Pons (tissue), 1 donor: ENCODE results near the gene XRCC3.
A peak's percentile ranks its signal among the peaks of the same experiment; 100 is the strongest.

Experiments
- DNase-seq: peaks from one replicate; pipeline ENCODE4 v3.0.0-alpha.2; 2016; ENCODE audit warnings: low spot score

XRCC3 gene

DNA sequence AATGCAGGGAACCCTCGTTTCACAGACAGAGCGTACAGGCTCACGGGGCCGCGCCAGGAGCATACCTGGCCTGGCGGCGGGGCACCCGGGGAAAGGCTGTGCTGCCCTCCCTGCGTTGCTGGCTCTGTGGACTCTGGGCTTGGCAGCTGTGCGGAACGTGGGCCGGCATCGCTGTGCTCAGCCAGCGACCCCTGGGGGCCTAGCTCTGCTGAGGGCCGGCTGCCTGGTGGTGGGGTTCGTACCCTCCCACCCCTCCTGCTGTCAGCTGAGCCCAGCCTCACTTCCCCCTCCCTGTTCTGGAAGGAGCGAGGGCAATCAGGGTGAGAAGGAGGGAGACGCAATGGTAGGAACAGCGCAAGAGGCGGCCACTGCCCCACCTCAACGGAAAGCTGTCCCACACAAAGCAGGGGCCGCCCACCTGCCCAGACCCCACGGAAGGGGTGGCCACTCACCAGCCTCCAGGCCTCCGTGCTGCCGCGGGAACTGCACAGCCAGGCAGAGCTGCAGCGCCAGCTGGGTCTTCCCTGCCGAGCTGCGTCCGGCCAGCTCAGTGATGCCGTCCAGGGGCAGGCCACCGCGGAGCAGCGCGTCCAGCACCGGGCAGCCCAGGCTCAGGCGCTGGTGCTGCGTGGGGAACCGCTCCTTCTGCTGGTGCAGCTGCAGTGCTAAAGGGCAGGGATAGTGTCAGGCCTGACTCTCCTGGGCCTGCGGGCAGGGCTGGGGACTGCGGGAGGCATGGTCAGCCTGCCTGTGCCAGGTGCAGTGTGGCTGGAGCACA is 8.5 kb downstream of the XRCC3 start:
- DNase-seq: no peak

DNA sequence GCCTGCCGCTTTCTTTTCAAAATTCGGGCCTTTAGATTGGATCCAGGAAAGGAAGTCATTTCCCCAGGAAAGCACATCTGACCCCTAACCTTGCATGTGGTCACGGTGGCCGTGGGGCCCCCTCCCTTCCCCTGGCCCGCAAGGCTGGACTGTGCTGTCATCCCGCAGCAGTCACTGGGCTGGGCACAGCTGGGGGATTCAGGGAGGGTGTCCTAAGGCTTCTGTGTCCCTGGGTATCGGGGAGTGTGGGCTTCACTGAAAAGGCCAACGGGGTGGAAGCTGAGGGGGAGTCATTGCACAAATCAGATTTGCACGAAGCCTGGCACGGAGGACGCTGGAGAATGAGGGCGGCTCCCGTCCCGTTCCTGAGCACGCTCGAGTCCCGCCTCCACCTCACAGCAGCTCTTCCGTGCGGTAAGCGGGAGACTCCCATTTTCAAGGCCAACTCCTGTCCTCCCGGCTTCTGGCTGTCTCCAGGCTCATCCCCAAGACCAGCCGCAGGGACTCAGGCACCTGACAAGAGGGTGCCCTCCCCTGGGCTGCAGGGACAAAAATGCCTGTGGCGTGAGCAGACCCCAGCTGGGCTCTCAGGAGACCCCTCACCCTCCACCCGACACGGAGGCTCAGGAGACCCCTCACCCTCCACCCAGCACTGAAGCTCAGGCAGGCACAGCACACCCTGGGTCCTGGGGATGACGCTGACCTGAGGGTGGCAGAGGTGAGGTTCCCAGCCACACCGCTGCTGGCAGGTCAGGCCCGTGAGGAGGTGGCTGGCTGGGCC is 9.6 kb downstream of the XRCC3 start:
- no peak for DNase-seq

DNA sequence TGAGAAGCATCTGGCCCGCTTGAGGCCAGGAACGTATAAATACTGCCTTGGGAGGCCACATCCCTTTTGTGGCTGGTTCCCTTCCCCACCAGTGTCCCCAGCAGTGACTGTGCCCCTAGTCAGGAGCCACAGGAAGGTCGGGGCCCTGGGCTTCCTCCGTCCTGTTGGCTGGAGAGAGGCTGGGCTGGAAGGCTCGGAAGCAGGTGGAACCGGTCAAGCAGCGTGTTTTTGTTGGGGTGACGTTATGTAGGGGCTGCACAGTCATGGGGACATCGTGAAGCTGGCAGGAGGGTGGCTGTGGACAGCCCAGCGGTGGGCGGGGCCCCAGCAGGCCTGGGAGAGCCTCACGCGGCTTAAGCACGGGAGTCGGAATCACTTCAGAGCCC is 10.1 kb downstream of the XRCC3 start:
- no peak for DNase-seq

DNA sequence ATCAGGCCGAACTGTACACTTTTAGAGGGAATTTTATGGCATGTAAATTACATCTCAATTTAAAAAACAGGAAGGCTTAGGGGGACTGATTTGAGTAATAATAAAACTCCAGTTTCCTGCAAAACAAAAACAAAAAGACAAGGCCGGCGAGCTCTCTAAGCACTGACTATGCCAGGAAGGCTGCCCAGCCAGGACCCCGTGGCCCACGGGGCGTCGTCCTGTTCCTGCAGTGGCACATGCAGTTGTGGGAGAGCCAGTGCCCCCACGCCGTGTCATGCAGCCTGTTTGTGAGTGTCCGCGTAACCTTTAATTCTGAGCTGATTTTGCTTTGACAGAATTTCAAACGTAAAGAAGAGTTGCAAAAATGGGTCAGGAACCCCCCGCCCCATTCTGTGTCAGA is 10.5 kb downstream of the XRCC3 start:
- no peak for DNase-seq

DNA sequence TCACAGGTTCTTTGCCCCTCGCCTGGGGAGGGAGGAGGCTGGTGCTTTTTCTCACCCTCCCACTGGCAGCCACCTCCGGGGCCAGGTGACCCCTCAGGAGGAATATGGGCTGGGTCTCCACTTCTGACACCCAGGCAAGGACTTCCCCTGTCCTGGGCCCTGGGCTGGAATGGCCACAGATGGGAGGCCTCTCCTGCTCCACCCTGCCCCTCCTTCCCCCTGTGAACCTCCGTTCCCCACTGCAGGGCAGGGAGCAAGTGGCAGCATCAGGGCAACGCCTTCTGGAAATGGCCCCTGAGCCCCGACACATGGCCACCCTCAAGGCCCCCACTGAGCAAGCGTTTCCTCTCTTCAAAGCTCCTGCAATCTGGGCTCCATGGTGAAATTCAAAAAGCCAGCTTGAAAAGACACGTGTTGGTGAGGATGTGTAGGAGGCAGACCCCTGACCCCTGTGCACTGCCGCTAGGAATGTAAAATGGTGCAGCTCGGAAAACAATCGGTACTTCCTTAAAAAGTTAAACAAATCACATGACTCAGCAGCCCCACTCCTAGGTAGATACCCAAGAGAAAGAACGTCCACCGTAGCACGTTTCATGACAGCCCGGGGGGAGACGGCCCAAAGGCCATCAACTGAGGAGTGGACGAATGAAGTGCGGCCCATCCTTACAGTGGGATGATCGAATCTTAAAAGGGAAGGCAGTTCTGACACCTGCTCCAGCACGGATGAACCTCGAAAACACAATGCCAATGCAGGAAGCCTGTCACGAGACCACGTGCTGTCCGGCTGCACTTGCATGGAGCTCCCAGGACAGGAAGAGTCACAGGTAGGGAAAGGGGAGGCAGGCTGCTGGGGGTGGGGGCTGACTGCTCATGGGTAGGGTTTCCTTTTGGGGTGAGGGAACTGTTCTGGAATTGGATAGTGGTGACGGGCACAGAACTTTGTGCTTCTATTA is 11.5 kb downstream of the XRCC3 start:
- no peak for DNase-seq

DNA sequence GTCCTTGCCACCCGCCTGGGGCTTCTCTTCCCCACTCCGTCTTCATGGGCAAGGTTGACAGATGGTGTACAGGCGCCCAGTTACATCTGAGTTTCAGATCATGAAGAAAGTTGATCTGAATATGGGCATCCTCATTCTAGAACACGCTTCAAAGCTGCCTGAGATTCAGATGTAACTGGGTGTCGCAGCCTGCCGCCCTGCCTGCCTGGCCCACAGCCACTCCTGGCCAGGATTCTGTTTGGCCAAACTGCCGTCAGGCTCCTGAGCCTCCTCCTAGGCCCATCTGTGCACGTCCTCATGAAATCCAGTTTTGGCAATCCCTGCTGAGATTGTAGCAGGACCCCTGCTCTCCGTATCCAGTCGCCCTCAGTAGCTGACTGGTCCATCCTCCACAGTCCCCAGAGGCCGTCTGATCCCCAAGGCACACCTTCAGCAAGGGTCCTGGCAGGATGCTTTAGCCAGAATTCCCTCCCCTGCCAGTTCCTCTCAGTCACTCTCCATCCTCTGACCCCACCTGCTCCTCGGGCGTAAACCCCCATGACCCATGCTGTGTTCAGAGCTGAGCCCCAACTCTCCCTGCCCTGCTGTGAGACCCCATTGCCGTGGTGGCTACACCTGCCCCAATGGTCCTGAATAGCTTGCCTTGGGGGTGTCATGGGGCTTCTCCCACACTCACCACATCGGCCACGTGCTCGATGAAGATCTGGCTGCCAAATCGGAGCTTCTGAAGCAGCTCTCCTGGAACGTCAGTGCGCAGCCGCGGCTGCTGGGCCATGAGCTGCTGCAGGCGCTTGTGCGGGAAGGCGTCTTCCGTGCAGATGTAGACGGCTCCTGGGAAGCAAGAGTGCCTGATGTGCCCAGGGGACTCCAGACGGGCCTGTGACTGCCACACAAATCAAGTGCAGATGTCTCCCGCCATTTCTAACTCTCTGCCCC is 12.5 kb downstream of the XRCC3 start:
- DNase-seq: no peak

DNA sequence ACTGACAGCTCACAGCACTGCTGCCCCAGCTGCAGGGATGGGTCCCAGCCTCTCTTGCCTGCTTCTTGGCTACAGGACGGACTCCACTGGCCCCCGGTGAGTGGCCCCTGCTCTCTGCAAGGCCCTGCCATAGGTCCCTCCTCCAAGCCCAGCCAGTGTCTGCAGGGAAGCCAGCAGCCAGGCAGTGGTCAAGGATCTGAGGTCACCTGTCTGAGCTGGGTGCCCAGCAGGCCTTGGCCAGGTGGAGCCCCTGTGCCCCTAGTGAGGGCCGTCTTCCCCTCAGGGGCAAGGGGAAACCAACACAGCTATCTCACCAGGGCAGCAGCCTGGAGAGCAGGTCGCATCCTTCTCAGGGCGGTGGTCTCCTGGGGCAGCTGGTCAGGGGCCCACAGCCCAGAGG is 13.2 kb downstream of the XRCC3 start:
- no peak for DNase-seq

DNA sequence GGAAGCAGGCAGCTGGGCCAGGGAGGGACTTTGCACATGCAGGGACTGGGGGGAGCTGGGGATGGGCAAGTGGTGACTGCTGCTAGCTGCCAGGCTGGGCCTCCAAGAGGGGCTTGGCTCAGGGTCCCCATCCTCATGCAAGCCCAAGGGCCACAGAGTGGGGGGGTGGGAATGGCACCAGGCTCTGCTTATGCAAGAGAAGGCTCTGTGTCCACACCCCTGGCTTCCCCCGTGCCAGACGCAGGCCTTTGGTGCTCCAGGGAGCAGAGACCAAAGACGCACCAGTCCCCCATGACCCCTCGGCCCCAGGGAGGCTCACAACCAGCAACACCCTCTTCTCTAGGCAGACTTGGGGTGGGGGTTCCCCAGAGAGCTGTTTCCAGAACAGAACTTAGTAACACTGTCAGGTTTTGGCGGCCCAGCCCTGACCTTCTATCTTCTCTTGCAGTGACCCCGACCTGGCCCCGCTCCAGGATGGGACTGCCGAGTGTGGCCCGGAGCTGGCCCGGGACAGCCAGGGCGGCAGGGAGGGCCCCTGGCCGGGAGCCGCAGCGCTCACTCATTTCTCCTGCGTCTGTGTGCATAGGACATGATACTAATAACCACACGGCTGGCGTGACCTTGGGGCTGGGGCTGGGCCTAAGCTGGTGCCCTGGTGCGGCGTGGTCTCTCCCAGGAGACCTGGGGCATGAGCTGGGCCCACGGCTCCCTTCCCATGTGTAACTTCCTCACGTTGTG is 14.3 kb downstream of the XRCC3 start:
- no peak for DNase-seq

DNA sequence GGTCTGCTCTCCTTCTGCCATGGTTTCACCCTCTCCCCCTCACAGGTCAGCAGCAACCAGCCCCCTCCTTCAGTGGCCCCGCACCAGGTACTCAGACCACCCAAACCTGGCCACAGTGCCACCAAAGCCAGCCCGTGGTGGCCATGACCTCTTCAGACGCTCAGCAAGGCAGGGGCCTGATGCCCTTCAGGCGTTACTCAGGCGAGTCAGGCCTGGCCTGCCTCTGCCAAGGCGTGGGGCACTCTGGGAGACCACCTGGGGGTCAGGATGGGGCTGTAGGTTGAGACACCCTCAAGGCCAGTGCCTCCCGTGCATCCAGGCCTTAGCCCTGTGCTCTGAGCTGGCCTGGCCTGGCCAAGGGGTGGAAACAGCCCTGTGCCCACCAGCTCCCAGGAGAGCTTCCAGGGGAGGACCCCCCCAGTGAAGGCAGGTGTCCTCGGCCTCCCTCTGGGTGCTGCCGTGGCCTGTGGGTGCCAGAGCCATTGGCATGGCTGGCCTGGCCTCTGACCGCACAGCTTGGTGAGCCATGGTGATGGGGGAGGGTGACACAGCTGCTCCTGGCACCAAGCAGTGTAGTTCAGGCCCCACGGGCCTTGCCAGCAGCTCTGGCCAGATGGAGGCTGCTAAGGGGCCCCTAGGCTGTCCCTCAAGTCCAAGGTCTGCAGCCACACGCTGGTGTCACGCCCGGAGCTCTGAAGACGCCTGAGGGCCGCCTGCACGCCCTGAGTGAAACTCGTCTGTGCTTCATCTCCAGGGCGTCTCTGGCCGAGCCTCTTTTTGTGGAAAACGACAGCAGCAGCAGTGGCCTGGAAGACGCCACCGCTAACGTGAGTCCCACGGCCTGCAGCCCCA is 15.1 kb downstream of the XRCC3 start:
- peak; percentile 70 for DNase-seq

DNA sequence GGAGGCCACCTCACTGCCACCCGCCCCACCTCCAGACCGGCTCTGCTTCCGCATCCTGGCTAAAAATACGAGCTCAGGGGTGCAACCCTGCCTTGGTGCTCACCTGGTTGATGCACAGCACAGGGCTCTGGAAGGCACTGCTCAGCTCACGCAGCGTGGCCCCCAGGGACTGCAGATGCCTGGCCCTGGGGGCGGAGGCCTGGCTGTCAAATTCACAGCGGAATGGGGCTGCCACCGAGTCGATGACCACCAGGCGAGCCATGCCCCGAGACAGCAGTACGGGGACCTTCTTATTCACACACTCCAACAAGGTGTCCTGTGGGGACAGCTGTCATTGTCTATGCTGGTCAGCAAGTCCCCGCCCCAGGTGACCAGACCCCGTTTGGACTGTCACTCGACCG is 16.0 kb downstream of the XRCC3 start:
- no peak for DNase-seq

DNA sequence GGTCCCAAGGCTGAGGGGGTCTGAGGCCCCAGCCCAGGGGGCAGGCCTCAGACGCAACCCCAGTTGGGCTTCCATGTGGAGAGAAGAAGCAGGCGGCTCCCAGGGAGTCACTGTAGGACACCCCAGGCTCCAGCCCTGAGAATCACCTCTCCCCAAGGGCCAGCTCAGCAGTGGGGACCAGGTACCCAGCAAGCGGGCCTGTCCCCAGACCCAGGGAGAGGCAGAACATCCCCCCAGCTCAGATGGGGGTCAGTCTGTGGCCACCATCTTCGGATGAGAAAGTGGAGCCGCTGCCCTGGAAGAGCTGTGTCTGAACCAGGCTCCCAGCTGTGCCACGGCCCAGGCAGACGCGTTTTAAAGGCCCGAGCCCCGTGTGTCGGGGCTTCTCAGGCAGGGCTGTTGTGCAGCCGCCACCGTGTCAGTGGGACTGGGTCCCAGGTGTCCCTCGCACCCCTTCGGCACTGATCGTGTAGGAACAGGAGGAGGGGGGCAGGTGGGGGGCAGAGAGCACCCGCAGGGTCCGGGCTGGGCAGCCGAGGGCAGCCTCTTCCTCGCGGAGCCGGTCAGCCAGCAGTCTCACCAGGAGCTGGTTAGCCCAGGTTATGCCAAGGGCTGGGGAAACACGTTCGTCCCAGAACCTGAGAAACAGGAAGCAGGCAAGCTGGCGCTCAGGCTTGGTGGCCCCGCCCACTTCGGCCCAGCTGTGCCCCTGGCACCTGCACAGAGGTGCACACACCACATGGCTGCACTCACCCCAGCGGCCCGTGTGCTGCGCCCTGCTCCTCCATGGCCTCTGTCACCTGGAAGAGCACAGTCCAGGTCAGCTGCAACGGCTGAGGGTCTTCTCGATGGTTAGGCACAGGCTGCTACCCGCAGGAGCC is 16.6 kb downstream of the XRCC3 start:
- DNase-seq: no peak

DNA sequence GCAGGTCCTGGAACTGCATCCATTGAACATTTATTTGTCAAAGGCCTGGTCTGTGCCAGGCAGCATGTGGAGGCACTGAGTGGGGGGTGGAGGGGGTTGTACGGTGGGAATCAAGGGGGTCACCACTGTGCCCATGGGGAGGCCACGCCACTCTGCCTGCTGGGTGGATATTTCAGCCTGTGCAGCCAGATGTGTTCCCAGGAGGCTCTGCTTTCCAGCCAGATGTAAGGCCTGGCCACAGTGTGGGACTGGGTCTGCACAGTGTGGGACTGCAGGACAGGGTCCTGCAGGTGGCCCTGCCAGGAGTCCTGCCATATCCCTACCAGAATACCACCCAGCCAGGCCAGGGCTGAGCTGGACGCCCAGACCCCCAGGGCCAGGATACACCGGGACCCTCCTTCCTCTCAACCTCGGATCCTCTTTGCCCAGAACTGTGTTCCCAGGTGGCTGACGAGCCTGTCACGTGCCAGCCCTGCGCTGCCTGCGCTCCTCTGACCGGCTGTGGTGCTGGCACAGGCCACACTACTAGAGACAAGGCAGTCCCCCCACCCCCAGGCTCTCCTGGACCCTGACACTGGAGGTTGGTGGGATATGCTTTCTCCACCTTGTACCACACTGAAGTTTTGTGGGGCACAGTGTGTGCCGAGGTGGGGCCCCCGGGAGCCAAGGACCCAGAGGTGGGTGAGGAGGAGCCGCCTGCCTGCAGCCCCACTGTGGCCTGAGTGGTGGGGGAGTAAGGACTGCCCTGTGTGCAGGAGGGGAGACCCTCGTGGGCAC is 17.5 kb downstream of the XRCC3 start:
- DNase-seq: no peak

DNA sequence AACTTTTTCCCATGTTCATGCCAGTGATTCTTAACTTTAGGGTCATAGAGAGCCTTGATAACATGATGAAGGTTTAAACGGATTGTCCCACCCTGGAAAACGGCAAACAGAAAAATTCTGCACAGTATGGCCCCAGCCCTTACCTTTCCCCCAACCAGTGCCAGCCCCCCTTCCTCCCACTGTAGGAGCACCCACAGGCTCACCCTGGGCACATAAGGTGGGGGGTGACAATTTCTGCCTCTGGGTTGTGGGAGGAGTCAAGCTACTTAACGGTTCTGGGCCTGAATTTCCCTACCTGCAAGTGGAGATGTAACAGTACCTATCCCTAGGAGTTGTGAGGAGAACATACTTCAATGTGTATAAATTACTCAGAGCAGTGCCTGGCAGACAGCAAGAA is 18.0 kb downstream of the XRCC3 start:
- no peak for DNase-seq

DNA sequence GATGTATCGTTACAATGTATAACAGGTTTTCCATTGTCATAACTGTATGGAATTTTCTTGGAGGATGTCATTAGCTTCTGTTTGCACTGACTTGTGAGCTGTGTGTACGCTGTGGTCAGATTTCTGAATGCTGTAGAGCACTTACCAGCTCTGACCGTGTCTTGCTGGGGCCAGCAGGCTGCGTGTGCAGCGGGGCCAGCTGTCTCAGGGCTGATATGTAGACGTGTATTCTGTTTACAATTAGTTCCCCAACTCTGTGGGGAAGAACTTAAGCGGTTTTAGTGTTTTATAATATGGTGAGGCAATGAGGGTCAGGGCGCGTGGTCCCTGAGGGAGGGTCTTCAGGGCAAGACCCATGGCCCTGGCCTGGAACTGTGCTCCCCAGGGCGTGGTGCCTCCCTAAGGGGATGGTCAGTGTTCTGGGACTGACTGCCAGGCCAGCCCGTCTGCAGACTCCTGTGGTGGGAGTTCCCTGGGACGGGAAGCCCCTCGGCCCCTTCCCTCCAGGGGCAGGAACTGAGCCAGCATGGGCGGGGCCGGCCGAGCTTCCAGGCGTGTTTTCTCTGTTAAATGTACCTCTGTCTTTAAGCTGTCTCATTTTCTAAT is 18.7 kb downstream of the XRCC3 start:
- peak; percentile 28 for DNase-seq

DNA sequence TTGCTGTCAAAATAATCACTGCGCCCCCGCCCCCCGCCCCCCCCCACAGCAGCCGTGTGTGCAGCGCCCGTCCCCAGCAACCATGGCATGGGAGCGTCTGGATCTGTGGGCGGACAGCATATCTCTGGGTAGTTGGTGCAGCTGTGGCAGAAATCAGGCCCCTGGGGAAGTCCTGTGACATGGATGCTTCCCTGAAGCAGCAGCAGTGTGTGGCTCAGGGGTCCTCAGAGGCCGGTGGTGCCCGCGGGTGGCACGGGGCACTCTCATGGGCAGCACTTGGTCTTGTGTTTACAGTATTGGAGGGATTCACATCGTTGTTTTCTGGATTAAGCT is 19.2 kb downstream of the XRCC3 start:
- DNase-seq: no peak

DNA sequence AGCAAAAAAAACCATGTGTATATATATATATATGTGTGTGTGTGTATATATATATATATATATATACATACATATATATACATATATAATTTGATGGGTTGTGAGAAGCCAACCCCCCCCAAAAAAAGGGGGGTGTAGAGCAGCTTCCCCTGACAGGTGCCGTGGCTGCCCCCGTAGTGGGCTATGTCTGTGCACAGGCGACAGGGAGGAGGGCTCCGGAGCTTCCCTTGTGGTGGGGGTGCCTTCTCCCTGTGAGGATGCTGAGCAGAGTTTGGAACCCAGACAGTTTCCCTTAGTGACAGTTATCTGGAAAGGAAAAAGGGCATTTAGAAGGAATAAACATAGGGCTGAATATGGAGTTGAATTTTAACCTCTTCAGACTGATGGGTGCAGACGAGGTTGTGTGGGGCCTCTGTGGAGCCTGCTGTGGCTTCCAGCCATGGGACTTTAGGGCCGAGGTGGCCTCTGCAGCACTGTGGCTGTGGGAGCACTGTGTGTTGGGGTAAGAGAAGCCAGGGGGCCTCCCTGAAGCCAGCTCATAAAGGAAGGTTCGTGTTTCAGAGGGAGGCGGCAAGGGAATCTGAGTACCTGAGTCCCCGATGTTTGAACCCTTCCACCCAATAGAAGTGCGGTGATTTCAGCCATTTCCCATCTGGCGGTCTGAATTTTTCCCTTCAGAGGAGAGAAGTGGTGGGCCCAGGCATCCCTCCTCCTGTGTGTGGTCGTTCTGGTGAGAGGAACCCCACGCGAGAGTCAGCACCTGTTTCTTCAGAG is 19.8 kb downstream of the XRCC3 start:
- no peak for DNase-seq

DNA sequence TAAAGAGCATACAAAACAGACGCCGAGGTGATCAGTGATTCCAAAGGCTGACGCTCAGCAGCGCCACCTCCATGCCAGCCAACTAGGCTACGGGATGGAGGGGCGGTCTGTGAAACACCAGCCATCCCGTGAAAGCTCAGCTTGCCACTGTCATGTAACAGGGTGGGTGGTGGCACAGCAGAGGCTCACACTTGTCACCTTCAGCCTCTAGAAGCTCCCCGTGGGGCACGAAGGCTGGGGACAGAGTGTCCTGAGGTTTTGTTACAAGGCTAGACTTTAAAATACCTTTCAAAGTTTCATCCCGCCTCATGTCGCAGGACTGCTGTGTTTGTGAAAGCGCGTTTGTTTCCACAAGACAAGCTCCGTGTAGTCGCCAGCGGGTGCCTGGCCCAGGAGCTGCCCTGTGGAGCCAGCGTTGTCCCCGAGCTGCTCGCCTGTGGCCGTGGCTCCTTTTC is 20.7 kb downstream of the XRCC3 start:
- no peak for DNase-seq
